ENCODE results near the gene CRYZL1. TPM values are rescaled to one million over a fixed set of nuclear protein-coding genes. Genes with fewer than 3 reads are reported as not detected.
"Not testable (repeated sequence)": the region's sequence is repeated elsewhere in the genome, so short reads cannot be mapped to it uniquely, and the experiment has no call there.

The CRYZL1 gene
- total RNA-seq, 1 experiment from 2014 or later, result 13.5 TPM

GRCh38 chr21:33578214-33578613 lies 63.3 kb downstream of the CRYZL1 start:
- no peaks in the 10 kb centered on the region for H3K9me3 Mint-ChIP-seq

GRCh38 chr21:33576741-33577141 lies 64.8 kb downstream of the CRYZL1 start:
- not testable (repeated sequence) for H3K9ac ChIP-seq (ENCODE audit: extremely low read depth, insufficient read length, low read length); H3K27me3 ChIP-seq (ENCODE audit: insufficient read depth, low read length); H4K20me1 ChIP-seq (ENCODE audit: control insufficient read depth, insufficient read depth, insufficient read length); H3K27ac ChIP-seq (ENCODE audit: insufficient read length, low read depth, low read length); H3K4me2 ChIP-seq (ENCODE audit: insufficient read depth, insufficient read length, low read length); H3K18ac ChIP-seq (ENCODE audit: insufficient read length, low read depth, low read length); H2AFZ ChIP-seq (ENCODE audit: low read length); H2BK15ac ChIP-seq (ENCODE audit: low read depth, low read length); H2BK5ac ChIP-seq (ENCODE audit: insufficient read length, low read length); H3K14ac ChIP-seq (ENCODE audit: insufficient read depth, low read length); H3K79me2 ChIP-seq (ENCODE audit: insufficient read depth, low read length); H3K4me1 ChIP-seq (ENCODE audit: insufficient read depth, low read length); H3K4me3 Mint-ChIP-seq; H2BK12ac ChIP-seq (ENCODE audit: insufficient read length, low read depth, low read length); H3K9me3 Mint-ChIP-seq; H4K5ac ChIP-seq (ENCODE audit: insufficient read length, low read depth, low read length); H3K56ac ChIP-seq (ENCODE audit: insufficient read length, low read depth, low read length); H3K79me1 ChIP-seq (ENCODE audit: insufficient read depth, low read depth, low read length, poor library complexity, severe bottlenecking); H3K23me2 ChIP-seq (ENCODE audit: insufficient read length, low read depth, low read length, poor library complexity, severe bottlenecking); DNase-seq; H3K23ac ChIP-seq (ENCODE audit: insufficient read length, low read depth, low read length); H4K8ac ChIP-seq (replicated peaks; ENCODE audit: insufficient read length, low read depth, low read length); H3K4ac ChIP-seq (ENCODE audit: low read depth, low read length); H3K4me1 Mint-ChIP-seq; H4K91ac ChIP-seq (ENCODE audit: insufficient read length, low read depth, low read length); H3T11ph ChIP-seq (ENCODE audit: low read length); H2AK5ac ChIP-seq (ENCODE audit: insufficient read length, low read length); H2BK120ac ChIP-seq (ENCODE audit: low read depth, low read length, poor library complexity, severe bottlenecking); H2BK20ac ChIP-seq (ENCODE audit: low read depth, low read length, poor library complexity, severe bottlenecking); H3K27me3 Mint-ChIP-seq (ENCODE audit: low read depth); H3K9me3 ChIP-seq (ENCODE audit: control insufficient read depth, low read depth, low read length)
- Mint-ChIP-seq H3K27ac (peak overlapping the region in 1 of 3 experiments; percentile 53; a peak in 1 of 7 replicates), H3K36me3 (ENCODE audit: insufficient read depth in 1 of 3, low read depth in 3 of 3) (peaks cover 19 to 81% (median 61%) of the 10 kb centered on the region in 3 experiments; a peak in 6 of 7 replicates)
- no CpG with 5 or more reads among the region's 2 CpGs for WGBS (ENCODE audit: extremely low coverage, insufficient read length, low lambda C conversion rate)

More at GRCh38 chr21:33578214-33578613, 63.3 kb downstream of the CRYZL1 start:
- DNase-seq, result no peak
- H4K5ac ChIP-seq (ENCODE audit: insufficient read length, low read depth, low read length), result no peak overlapping the region
- H4K20me1 ChIP-seq (ENCODE audit: control insufficient read depth, insufficient read depth, insufficient read length), result no peaks in the 10 kb centered on the region
- no peak overlapping the region for H3K27ac ChIP-seq (ENCODE audit: insufficient read length, low read depth, low read length)
- H3K9me3 ChIP-seq (ENCODE audit: control insufficient read depth, low read depth, low read length), result no peaks in the 10 kb centered on the region
- H3K14ac ChIP-seq (ENCODE audit: insufficient read depth, low read length), result no peak overlapping the region
- Mint-ChIP-seq H3K27me3 (ENCODE audit: low read depth) (no peaks in the 10 kb centered on the region), H3K36me3 (ENCODE audit: insufficient read depth in 1 of 3, low read depth in 3 of 3) (peaks cover 10 to 78% (median 56%) of the 10 kb centered on the region in 3 experiments; a peak in 6 of 7 replicates), H3K4me3 (no peak overlapping the region), H3K4me1 (no peaks in the 10 kb centered on the region), H3K27ac (no peak overlapping the region; a peak in 1 of 7 replicates)
- no peak overlapping the region for H4K8ac ChIP-seq (replicated peaks; ENCODE audit: insufficient read length, low read depth, low read length)
- H2BK12ac ChIP-seq (ENCODE audit: insufficient read length, low read depth, low read length), result no peak overlapping the region
- no peak overlapping the region for H3K56ac ChIP-seq (ENCODE audit: insufficient read length, low read depth, low read length)
- H3K9ac ChIP-seq (ENCODE audit: extremely low read depth, insufficient read length, low read length), result no peak overlapping the region
- H3K4me1 ChIP-seq (ENCODE audit: insufficient read depth, low read length), result no peaks in the 10 kb centered on the region
- H3K18ac ChIP-seq (ENCODE audit: insufficient read length, low read depth, low read length), result no peak overlapping the region
- no peak overlapping the region for H3K4me2 ChIP-seq (ENCODE audit: insufficient read depth, insufficient read length, low read length)
- H2AK5ac ChIP-seq (ENCODE audit: insufficient read length, low read length), result no peak overlapping the region
- TF ChIP-seq CTCF (conservative IDR thresholded peaks at IDR 0.05), result no peak
- H4K91ac ChIP-seq (ENCODE audit: insufficient read length, low read depth, low read length), result no peak overlapping the region
- no peak overlapping the region for H3K4ac ChIP-seq (ENCODE audit: low read depth, low read length)
- no peak overlapping the region for H2BK15ac ChIP-seq (ENCODE audit: low read depth, low read length)
- no peak overlapping the region for H3K23ac ChIP-seq (ENCODE audit: insufficient read length, low read depth, low read length)
- no peak overlapping the region for H2AFZ ChIP-seq (ENCODE audit: low read length)
- H3K79me2 ChIP-seq (ENCODE audit: insufficient read depth, low read length), result no peaks in the 10 kb centered on the region
- no peak overlapping the region for H2BK5ac ChIP-seq (ENCODE audit: insufficient read length, low read length)
- no peak overlapping the region for H3T11ph ChIP-seq (ENCODE audit: low read length)
- H3K23me2 ChIP-seq (ENCODE audit: insufficient read length, low read depth, low read length, poor library complexity, severe bottlenecking), result no peaks in the 10 kb centered on the region
- no peak overlapping the region for H2BK20ac ChIP-seq (ENCODE audit: low read depth, low read length, poor library complexity, severe bottlenecking)
- WGBS (ENCODE audit: extremely low coverage, insufficient read length, low lambda C conversion rate), result no CpG with 5 or more reads among the region's 2 CpGs
- H3K79me1 ChIP-seq (ENCODE audit: insufficient read depth, low read depth, low read length, poor library complexity, severe bottlenecking), result no peaks in the 10 kb centered on the region
- no peaks in the 10 kb centered on the region for H3K27me3 ChIP-seq (ENCODE audit: insufficient read depth, low read length)
- no peak overlapping the region for H2BK120ac ChIP-seq (ENCODE audit: low read depth, low read length, poor library complexity, severe bottlenecking)
